Esophagus muscularis mucosa (tissue), 4 donors: ENCODE data around the gene STON2. TPM values are rescaled to one million over a fixed set of nuclear protein-coding genes. Genes with fewer than 3 reads are reported as not detected.

Experiments used
- DNase-seq: peaks from one replicate; pipeline ENCODE4 v3.0.0-alpha.2; 2017; ENCODE audit errors: extremely low spot score
- H3K27ac ChIP-seq, 4 donors: fragments of 200-600 bp; sonication (generic); replicated peaks in 1 of 4; 1 replicate in 3 of 4; 2 replicates in 1 of 4; pipeline ENCODE4 v1.5.1; 2016 to 2019; ENCODE audit warnings: mild to moderate bottlenecking in 1 of 4
- H3K27me3 ChIP-seq, 4 donors: fragments of 200-600 bp; sonication (generic); one replicate each; pipeline versions ENCODE4 v1.5.1 to v1.6.0; 2016 to 2019
- H3K36me3 ChIP-seq, 4 donors: fragments of 200-600 bp; sonication (generic); one replicate each; pipeline ENCODE4 v1.5.1; 2016 to 2019
- H3K4me1 ChIP-seq, 4 donors: fragments of 200-600 bp; sonication (generic); one replicate each; pipeline ENCODE4 v1.5.1; 2016 to 2019
- H3K4me3 ChIP-seq, 4 donors: fragments of 200-600 bp; sonication (generic); 1 replicate in 2 of 4; 2 replicates in 2 of 4; pipeline ENCODE4 v1.5.1; 2016 to 2019; ENCODE audit warnings: mild to moderate bottlenecking in 4 of 4, moderate library complexity in 1 of 4
- H3K9me3 ChIP-seq, 4 donors: fragments of 200-600 bp; sonication (generic); 1 replicate in 3 of 4; 2 replicates in 1 of 4; pipeline ENCODE4 v1.5.1; 2016 to 2019
- CTCF ChIP-seq, 3 experiments: fragments of 200-600 bp in 2 of 3; fragments of 450-650 bp in 1 of 3; sonication (generic) in 2 of 3; IDR thresholded peaks; one replicate each; pipeline ENCODE4 v1.5.1; 2017 to 2019; ENCODE audit warnings: antibody characterized with exemption in 3 of 3, mild to moderate bottlenecking in 2 of 3, moderate library complexity in 1 of 3
- EP300 ChIP-seq: sonication (generic); formaldehyde crosslinking; IDR thresholded peaks from one replicate; pipeline ENCODE4 v1.6.1; 2017; ENCODE audit warnings: antibody characterized with exemption
- POLR2A ChIP-seq: fragments of 450-650 bp; IDR thresholded peaks from one replicate; pipeline ENCODE4 v1.6.1; 2017; ENCODE audit warnings: antibody characterized with exemption, moderate library complexity, mild to moderate bottlenecking, low read depth
- POLR2AphosphoS5 ChIP-seq, 2 donors: sonication (generic); formaldehyde crosslinking; IDR thresholded peaks; one replicate each; pipeline ENCODE4 v1.6.1; 2017; ENCODE audit warnings: antibody characterized with exemption in 2 of 2
- WGBS: methylation state at CpG from one replicate; pipeline ENCODE4 v1.1.5; 2018; 5-methylcytosine and 5-hydroxymethylcytosine counted together
- intact Hi-C: fragments of 100-400 bp; cut with DNase I; formaldehyde crosslinking; loops from one replicate; pipeline ENCODE4 v1.15.1; 2023
- total RNA-seq, 4 donors: library from RNA; depleted of rRNA; stranded (reverse); fragments of >200 nt; gene quantifications; one replicate each; pipeline versions ENCODE4 v1.1.0 to v1.2.1, GENCODE V29; 2016

The STON2 gene
- total RNA-seq, 4 donors from 2014 or later = 7.6 to 9.6 (median 8.8) TPM

DNA sequence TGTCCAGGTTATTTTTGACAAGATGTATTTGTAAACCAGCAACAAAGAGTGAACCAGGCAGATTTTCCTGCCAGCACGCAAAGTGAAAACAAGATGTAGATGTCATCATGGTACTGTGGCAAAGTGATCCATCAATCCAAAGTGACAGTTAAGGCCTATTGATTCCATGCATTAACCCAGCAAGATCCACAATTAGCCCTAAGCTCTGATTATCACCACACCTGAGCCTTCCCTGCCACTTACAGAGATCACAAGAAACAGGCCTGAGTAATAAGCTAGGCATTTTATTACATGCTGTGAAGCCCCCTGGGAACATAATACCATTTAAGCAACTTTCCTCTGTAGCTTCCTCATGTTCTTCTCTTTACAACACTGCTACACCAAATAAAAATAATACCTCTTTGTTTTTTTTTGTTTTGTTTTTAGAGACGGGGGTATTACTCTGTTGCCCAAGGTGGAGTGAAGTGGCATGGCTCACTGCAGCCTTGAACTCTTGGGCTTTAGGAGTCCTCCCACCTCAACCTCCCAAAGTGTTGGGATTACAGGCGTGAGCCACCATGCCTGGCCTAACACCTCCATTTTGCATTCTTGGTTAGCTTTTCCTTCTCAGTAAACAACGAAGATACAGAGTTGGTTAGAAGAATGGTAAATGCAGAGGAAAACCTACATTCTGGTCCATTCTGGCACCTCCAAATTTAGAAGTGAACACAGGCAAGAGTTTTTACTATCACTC is 85.5 kb downstream of the STON2 start:
- WGBS = 88% methylated on average over 4 of the region's 4 CpGs
- Histone ChIP-seq H3K4me3 (no peak overlapping the region), H3K27me3 (no peaks in the 10 kb centered on the region), H3K27ac (no peak overlapping the region), H3K9me3 (no peaks in the 10 kb centered on the region), H3K4me1 (peaks cover 0 to 7% (median 3%) of the 10 kb centered on the region in 4 donors), H3K36me3 (no peaks in the 10 kb centered on the region)
- intact Hi-C loops = no loop called here
- no peak for DNase-seq
- TF ChIP-seq CTCF (IDR thresholded peaks at IDR 0.05) = no peak
- no peak for TF ChIP-seq EP300
- TF ChIP-seq POLR2AphosphoS5 (IDR thresholded peaks at IDR 0.05) = no peak
- no peak for TF ChIP-seq POLR2A

GRCh38 chr14:81313775-81314429 is 86.2 kb downstream of the STON2 start:
- Histone ChIP-seq H3K9me3 (no peaks in the 10 kb centered on the region), H3K4me3 (no peak overlapping the region), H3K36me3 (no peaks in the 10 kb centered on the region), H3K27me3 (no peaks in the 10 kb centered on the region), H3K4me1 (peaks cover 0 to 7% (median 3%) of the 10 kb centered on the region in 4 donors), H3K27ac (no peak overlapping the region)
- intact Hi-C loops = no loop called here
- no peak for TF ChIP-seq CTCF (IDR thresholded peaks at IDR 0.05)
- TF ChIP-seq POLR2AphosphoS5 (IDR thresholded peaks at IDR 0.05) = no peak
- TF ChIP-seq EP300 = no peak
- TF ChIP-seq POLR2A = no peak
- WGBS = 79% methylated on average over 3 of the region's 3 CpGs
- no peak for DNase-seq

- Histone ChIP-seq H3K4me3 (no peak overlapping the region), H3K9me3 (no peaks in the 10 kb centered on the region), H3K36me3 (no peaks in the 10 kb centered on the region), H3K27ac (no peak overlapping the region), H3K4me1 (peaks cover 0 to 7% (median 3%) of the 10 kb centered on the region in 4 donors), H3K27me3 (no peaks in the 10 kb centered on the region)
- WGBS = 80% methylated on average over 7 of the region's 7 CpGs
- TF ChIP-seq POLR2AphosphoS5 (IDR thresholded peaks at IDR 0.05) (no peak), POLR2A (no peak), CTCF (IDR thresholded peaks at IDR 0.05) (no peak), EP300 (no peak)
- intact Hi-C loops = no loop called here
- DNase-seq = no peak
Measured at GRCh38 chr14:81313200-81313599, 86.9 kb downstream of the STON2 start.

GRCh38 chr14:81312289-81312876 is 87.7 kb downstream of the STON2 start:
- Histone ChIP-seq H3K27me3 (no peaks in the 10 kb centered on the region), H3K4me1 (peaks cover 0 to 7% (median 3%) of the 10 kb centered on the region in 4 donors), H3K4me3 (no peak overlapping the region), H3K9me3 (no peaks in the 10 kb centered on the region), H3K27ac (no peak overlapping the region), H3K36me3 (no peaks in the 10 kb centered on the region)
- intact Hi-C loops = no loop called here
- WGBS = 78% methylated on average over 3 of the region's 3 CpGs
- no peak for DNase-seq
- no peak for TF ChIP-seq CTCF (IDR thresholded peaks at IDR 0.05)
- TF ChIP-seq POLR2A = no peak
- no peak for TF ChIP-seq POLR2AphosphoS5 (IDR thresholded peaks at IDR 0.05)
- TF ChIP-seq EP300 = no peak
